Gastroesophageal sphincter (tissue), 4 donors: ENCODE data around the gene RPL3. TPM values are rescaled to one million over a fixed set of nuclear protein-coding genes. Genes with fewer than 3 reads are reported as not detected.
A peak's percentile ranks its signal among the peaks of the same experiment; 100 is the strongest.

ENCODE experiments used
- ATAC-seq: fragments of 150-250 bp; one replicate; pipeline ENCODE4 v1.9.1; 2016; ENCODE audit warnings: mild to moderate bottlenecking, moderate library complexity
- H3K27ac ChIP-seq, 4 donors: fragments of 200-600 bp; sonication (generic) in 3 of 4; 1 replicate in 3 of 4; 2 replicates in 1 of 4; pipeline ENCODE4 v1.5.1; 2016 to 2019
- H3K27me3 ChIP-seq: fragments of 200-600 bp; sonication (generic); one replicate; pipeline ENCODE4 v1.5.1; 2019
- H3K36me3 ChIP-seq, 2 donors: fragments of 200-600 bp; sonication (generic); one replicate each; pipeline ENCODE4 v1.5.1; 2019; ENCODE audit warnings: control low read depth in 1 of 2
- H3K4me1 ChIP-seq, 3 donors: fragments of 200-600 bp; sonication (generic); 1 replicate in 2 of 3; 2 replicates in 1 of 3; pipeline ENCODE4 v1.5.1; 2016 to 2019; ENCODE audit warnings: control low read depth in 2 of 3
- H3K4me3 ChIP-seq, 2 donors: fragments of 200-600 bp; sonication (generic); one replicate each; pipeline ENCODE4 v1.5.1; 2019; ENCODE audit warnings: mild to moderate bottlenecking in 1 of 2, moderate library complexity in 1 of 2
- H3K9me3 ChIP-seq, 3 donors: fragments of 200-600 bp; sonication (generic); one replicate each; pipeline ENCODE4 v1.5.1; 2017 to 2019; ENCODE audit warnings: control low read depth in 2 of 3
- CTCF ChIP-seq, 4 experiments: fragments of 200-600 bp in 2 of 4; fragments of 450-650 bp in 2 of 4; sonication (generic) in 1 of 4; IDR thresholded peaks; one replicate each; pipeline ENCODE4 v1.5.1; 2017 to 2019; ENCODE audit warnings: antibody characterized with exemption in 4 of 4, mild to moderate bottlenecking in 2 of 4, moderate library complexity in 2 of 4
- EP300 ChIP-seq: sonication (generic); formaldehyde crosslinking; IDR thresholded peaks from one replicate; pipeline ENCODE4 v1.6.1; 2017; ENCODE audit warnings: antibody characterized with exemption, mild to moderate bottlenecking
- POLR2A ChIP-seq, 2 donors: fragments of 450-650 bp; IDR thresholded peaks; one replicate each; pipeline ENCODE4 v1.6.1; 2017; ENCODE audit warnings: antibody characterized with exemption in 2 of 2, mild to moderate bottlenecking in 2 of 2, moderate library complexity in 1 of 2
- POLR2AphosphoS5 ChIP-seq: sonication (generic); formaldehyde crosslinking; IDR thresholded peaks from one replicate; pipeline ENCODE4 v1.6.1; 2017; ENCODE audit warnings: antibody characterized with exemption
- WGBS, 2 donors: methylation state at CpG; one replicate each; pipeline ENCODE4 v1.1.5; 2018; ENCODE audit warnings: low coverage in 1 of 2; 5-methylcytosine and 5-hydroxymethylcytosine counted together
- total RNA-seq, 4 donors: library from RNA; depleted of rRNA; stranded (reverse); fragments of >200 nt; gene quantifications; one replicate each; pipeline ENCODE4 v1.1.0, GENCODE V29; 2016

The RPL3 gene
- total RNA-seq, 4 donors from 2014 or later, result 1,539 to 2,425 (median 1,793) TPM

- no peak for ATAC-seq
Measured at GRCh38 chr22:39364714-39365491, 45.5 kb upstream of the RPL3 start.

DNA sequence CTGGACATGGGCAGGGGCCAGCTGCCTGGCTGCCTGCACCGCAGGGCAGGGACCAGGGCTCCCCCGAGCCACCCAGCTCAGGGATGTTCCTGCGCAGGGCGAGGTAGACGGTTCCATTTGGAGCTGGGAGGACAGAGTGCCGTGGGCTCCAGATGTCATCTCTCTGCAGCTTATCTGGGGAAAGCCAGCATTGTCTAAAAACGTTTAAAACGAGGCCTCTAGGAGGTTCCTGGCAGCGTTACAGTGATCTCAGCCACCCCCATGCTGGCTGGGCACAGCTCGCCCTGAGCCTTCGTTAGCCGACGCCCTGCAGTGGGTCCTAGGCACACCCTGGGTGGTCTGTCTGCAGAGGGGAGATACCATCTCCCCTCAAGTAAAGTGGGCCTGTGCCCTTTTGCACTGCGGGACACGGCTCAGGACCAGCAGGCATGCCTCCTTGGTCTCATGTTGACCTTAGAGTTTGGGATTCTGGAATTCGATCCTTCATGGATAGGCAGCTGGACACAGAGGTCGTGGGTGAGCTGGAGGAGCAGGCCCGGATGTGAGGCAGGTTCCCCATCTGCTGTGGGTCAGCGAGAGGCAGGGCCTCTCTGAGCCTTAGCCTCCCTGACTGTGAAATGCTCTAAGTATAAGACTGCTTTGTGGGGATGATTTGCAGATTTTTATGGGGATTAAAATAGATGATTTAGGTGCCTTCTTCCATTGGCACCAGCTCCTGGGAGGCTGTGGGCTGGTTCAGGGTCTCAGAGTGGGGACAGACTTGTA lies 44.5 kb upstream of the RPL3 start:
- ATAC-seq, result no peak
- peaks cover 0 to 3% of the 10 kb centered on the region in 2 donors for H3K36me3 ChIP-seq
- peaks cover 0 to 28% (median 0%) of the 10 kb centered on the region in 3 donors for H3K4me1 ChIP-seq
- no peaks in the 10 kb centered on the region for H3K9me3 ChIP-seq
- 37% methylated on average over 8 of the region's 19 CpGs; no CpG with 5 or more reads in 1 of the 2 donors for WGBS, 2 donors
- H3K4me3 ChIP-seq, result no peak overlapping the region
- peak overlapping the region in 3 of 4 donors; percentile 27 to 56 (median 32) for H3K27ac ChIP-seq
- TF ChIP-seq POLR2AphosphoS5, result no peak
- TF ChIP-seq CTCF (IDR thresholded peaks at IDR 0.05), result no peak
- TF ChIP-seq EP300, result no peak
- no peak for TF ChIP-seq POLR2A (IDR thresholded peaks at IDR 0.05)
- no peaks in the 10 kb centered on the region for H3K27me3 ChIP-seq

More at GRCh38 chr22:39364714-39365491, 45.5 kb upstream of the RPL3 start:
- 37 to 45% methylated on average over 6 of the region's 11 CpGs for WGBS, 2 donors
- TF ChIP-seq CTCF (IDR thresholded peaks at IDR 0.05) (no peak), POLR2A (IDR thresholded peaks at IDR 0.05) (no peak), POLR2AphosphoS5 (no peak)
- Histone ChIP-seq H3K36me3 (no peaks in the 10 kb centered on the region), H3K27me3 (no peaks in the 10 kb centered on the region), H3K27ac (peak overlapping the region in 3 of 4 donors; percentile 24 to 32 (median 27)), H3K9me3 (no peaks in the 10 kb centered on the region), H3K4me1 (peaks cover 0 to 28% (median 0%) of the 10 kb centered on the region in 3 donors), H3K4me3 (no peak overlapping the region)

- Histone ChIP-seq H3K27me3 (no peaks in the 10 kb centered on the region), H3K4me1 (peaks cover 0 to 28% (median 0%) of the 10 kb centered on the region in 3 donors), H3K9me3 (no peaks in the 10 kb centered on the region), H3K36me3 (peaks cover 0 to 10% of the 10 kb centered on the region in 2 donors), H3K4me3 (no peak overlapping the region), H3K27ac (no peak overlapping the region)
- no peak for ATAC-seq
- WGBS, 2 donors, result 78 to 100% methylated on average over 1 to 3 of the region's 4 CpGs
- TF ChIP-seq EP300, result no peak
Measured at GRCh38 chr22:39362932-39363331, 43.5 kb upstream of the RPL3 start.

- Histone ChIP-seq H3K36me3 (peaks cover 0 to 10% of the 10 kb centered on the region in 2 donors), H3K9me3 (no peaks in the 10 kb centered on the region), H3K4me1 (peaks cover 0 to 28% (median 0%) of the 10 kb centered on the region in 3 donors), H3K27ac (no peak overlapping the region), H3K4me3 (no peak overlapping the region), H3K27me3 (no peaks in the 10 kb centered on the region)
- ATAC-seq, result no peak
- WGBS, 2 donors, result 0% methylated on average over 1 of the region's 11 CpGs; no CpG with 5 or more reads in 1 of the 2 donors
- TF ChIP-seq CTCF (IDR thresholded peaks at IDR 0.05) (no peak), EP300 (no peak), POLR2A (IDR thresholded peaks at IDR 0.05) (no peak), POLR2AphosphoS5 (no peak)
Measured at GRCh38 chr22:39362271-39362670, 42.8 kb upstream of the RPL3 start.

DNA sequence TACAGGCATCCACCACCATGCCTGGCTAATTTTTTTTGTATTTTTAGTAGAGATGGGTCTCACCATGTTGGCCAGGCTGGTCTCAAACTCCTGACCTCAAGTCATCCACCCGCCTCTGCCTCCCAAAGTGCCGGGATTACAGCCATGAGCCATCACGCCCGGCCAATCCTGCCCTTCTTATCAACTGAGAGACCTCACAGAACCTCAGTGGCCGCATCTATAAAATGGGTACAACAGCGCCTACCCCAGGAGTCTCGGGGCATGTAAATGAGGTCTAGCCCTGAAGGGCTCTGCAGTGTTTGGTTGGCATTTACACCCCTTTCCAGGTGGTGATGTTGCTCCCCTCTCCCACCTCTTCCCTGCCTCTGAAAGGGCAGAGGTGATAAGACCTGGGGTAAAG lies 42.1 kb upstream of the RPL3 start:
- Histone ChIP-seq H3K9me3 (no peaks in the 10 kb centered on the region), H3K27ac (no peak overlapping the region), H3K4me3 (no peak overlapping the region), H3K36me3 (peaks cover 0 to 10% of the 10 kb centered on the region in 2 donors), H3K27me3 (no peaks in the 10 kb centered on the region), H3K4me1 (peaks cover 0 to 28% (median 0%) of the 10 kb centered on the region in 3 donors)
- TF ChIP-seq CTCF (IDR thresholded peaks at IDR 0.05) (no peak), POLR2AphosphoS5 (no peak), EP300 (no peak), POLR2A (IDR thresholded peaks at IDR 0.05) (no peak)
- no CpG with 5 or more reads among the region's 7 CpGs for WGBS, 2 donors
- ATAC-seq, result no peak
